Measurements from ENCODE around the gene FGF11. TPM values are rescaled to one million over a fixed set of nuclear protein-coding genes. Genes with fewer than 3 reads are reported as not detected.

FGF11 gene
- total and polyA plus RNA-seq, 2 of the 4 experiments (the other 2 are of a cell fraction): 0.18 to 1.1 TPM

DNA sequence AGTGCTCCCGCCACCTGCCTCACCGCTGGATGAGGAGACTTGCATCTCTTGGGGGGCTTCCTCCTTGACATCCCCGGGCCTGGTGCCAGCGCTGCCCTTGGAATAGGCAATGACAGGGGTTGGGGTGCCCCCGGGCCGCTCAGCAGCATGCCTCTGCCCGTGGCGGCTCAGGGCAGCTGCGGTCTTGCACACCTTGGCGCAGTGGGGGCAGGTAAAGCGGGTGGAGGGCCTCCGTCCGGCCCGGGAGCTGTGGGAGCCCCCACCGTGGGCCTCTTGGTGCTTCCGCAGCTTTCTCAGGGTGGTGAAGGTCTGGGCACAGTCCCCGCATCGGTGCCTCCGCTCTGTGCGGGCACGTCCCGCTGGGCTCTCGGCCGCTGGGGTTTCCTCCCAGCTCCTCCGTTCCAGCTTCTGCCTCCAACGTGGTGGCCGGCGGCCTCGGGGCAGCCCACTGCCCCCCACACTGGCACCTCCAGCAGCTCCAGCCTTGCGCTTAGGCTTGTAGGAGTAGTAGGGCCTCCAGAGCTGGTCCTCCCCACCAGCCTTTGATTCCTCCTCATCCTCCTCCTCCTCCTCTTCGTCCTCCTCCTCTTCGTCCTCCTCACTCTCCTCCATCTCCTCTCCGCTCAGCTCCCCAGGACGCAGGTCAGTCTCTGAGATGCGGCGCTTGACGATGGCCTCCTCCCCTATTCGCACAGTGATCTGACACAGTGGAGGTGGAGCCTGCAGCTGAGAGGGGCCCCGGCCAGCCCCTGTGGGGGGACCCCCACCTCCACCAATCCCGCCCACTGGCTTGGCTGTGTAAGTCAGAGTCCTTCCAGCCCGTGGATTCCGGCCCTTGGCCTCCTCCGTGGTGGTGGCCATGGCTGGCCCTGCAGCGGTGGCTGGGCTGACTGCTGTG lies 23.4 kb downstream of the FGF11 start:
- Histone ChIP-seq H3K27ac (ENCODE audit: insufficient read depth, low read length) (no peak overlapping the region), H2AK9ac (replicated peaks; ENCODE audit: low read depth, low read length, poor library complexity) (no peak overlapping the region), H2AK5ac (ENCODE audit: low read depth, low read length) (no peak overlapping the region), H2BK5ac (ENCODE audit: low read depth, low read length, poor library complexity, severe bottlenecking) (no peak overlapping the region), H3K79me1 (ENCODE audit: low read depth in 1 of 2, low read length in 2 of 2) (peaks cover 16 to 59% of the 10 kb centered on the region in 2 experiments; a peak in 3 of 4 replicates), H3K9ac (ENCODE audit: low read depth, low read length) (no peak overlapping the region), H3K4me1 (ENCODE audit: control insufficient read depth, insufficient read depth, low read length) (peaks cover 6% of the 10 kb centered on the region; the same call in 1 of the 2 replicates), H3K56ac (ENCODE audit: extremely low read depth, insufficient read depth, low read length) (no peak overlapping the region), H4K8ac (ENCODE audit: low read depth in 2 of 2, low read length in 2 of 2) (no peak overlapping the region), H3K18ac (ENCODE audit: low read depth, low read length) (no peak overlapping the region), H3K9me1 (ENCODE audit: insufficient read depth, low read length) (peaks cover 14% of the 10 kb centered on the region), H4K20me1 (ENCODE audit: insufficient read depth, low read length) (peaks cover 38% of the 10 kb centered on the region), H3K14ac (replicated peaks; ENCODE audit: low read depth, low read length) (no peak overlapping the region), H2BK120ac (ENCODE audit: low read depth, low read length) (no peak overlapping the region), H3K27me3 (ENCODE audit: control insufficient read depth, insufficient read depth, low read length) (no peaks in the 10 kb centered on the region), H2AFZ (replicated peaks; ENCODE audit: low read length, poor library complexity) (no peak overlapping the region), H2BK20ac (ENCODE audit: low read depth, low read length) (no peak overlapping the region), H2BK15ac (ENCODE audit: low read depth, low read length) (no peak overlapping the region), H4K5ac (ENCODE audit: low read depth, low read length) (no peak overlapping the region), H3K4ac (ENCODE audit: low read depth, low read length) (no peak overlapping the region), H3K4me2 (ENCODE audit: low read depth, low read length) (no peak overlapping the region), H3K9me3 (ENCODE audit: control insufficient read depth, insufficient read depth, low read length) (no peaks in the 10 kb centered on the region), H3K4me3 (ENCODE audit: insufficient read depth, low read depth, low read length) (no peak overlapping the region), H4K91ac (ENCODE audit: insufficient read depth, low read depth, low read length) (no peak overlapping the region), H3K23ac (ENCODE audit: low read depth, low read length) (no peak overlapping the region), H3K36me3 (ENCODE audit: control insufficient read depth, insufficient read depth, low read length) (peaks cover 44% of the 10 kb centered on the region)
- TF ChIP-seq, protein P1, sequence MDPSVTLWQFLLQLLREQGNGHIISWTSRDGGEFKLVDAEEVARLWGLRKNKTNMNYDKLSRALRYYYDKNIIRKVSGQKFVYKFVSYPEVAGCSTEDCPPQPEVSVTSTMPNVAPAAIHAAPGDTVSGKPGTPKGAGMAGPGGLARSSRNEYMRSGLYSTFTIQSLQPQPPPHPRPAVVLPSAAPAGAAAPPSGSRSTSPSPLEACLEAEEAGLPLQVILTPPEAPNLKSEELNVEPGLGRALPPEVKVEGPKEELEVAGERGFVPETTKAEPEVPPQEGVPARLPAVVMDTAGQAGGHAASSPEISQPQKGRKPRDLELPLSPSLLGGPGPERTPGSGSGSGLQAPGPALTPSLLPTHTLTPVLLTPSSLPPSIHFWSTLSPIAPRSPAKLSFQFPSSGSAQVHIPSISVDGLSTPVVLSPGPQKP (IDR thresholded peaks at IDR 0.05; ENCODE audit: borderline replicate concordance, low read depth, low read length): no peak
- DNase-seq: no peak
- ChIA-PET POLR2A (ENCODE audit: unreplicated experiment) (no interaction called here), CTCF (no interaction called here)
- BruUV-seq (replicated peaks): no TSS peak
- dilution Hi-C loops (cut with HindIII; ENCODE audit: low sequenced_read_pairs, unreplicated experiment) (no loop called here), in situ Hi-C loops (cut with MboI; ENCODE audit: low sequenced_read_pairs) (no loop called here), intact Hi-C loops (cut with micrococcal nuclease) (no loop called here)
- WGBS, 2 experiments (ENCODE audit: extremely low coverage in 2 of 2, insufficient read length in 1 of 2): 80% methylated on average over 2 of the region's 44 CpGs; no CpG with 5 or more reads in 1 of the 2 experiments
- no peak for ATAC-seq (ENCODE audit: low read depth)
